Fibroblast of lung (primary cell): Measurements from ENCODE around the gene MAPK4.

ENCODE experiments used
- CTCF ChIP-seq, 2 donors: IDR thresholded peaks in 1 of 2; conservative IDR thresholded peaks in 1 of 2; 1 replicate in 1 of 2; 2 replicates in 1 of 2; pipeline ENCODE4 v1.5.1; 2011 to 2012; ENCODE audit warnings: low read length in 2 of 2, control low read depth in 1 of 2, inconsistent platforms in 1 of 2, low read depth in 1 of 2, mild to moderate bottlenecking in 1 of 2
- EZH2 ChIP-seq: IDR thresholded peaks from 2 replicates; pipeline ENCODE4 v1.5.1; 2012; ENCODE audit warnings: low read length, control low read depth, mild to moderate bottlenecking; ENCODE audit errors: missing control alignments

DNA sequence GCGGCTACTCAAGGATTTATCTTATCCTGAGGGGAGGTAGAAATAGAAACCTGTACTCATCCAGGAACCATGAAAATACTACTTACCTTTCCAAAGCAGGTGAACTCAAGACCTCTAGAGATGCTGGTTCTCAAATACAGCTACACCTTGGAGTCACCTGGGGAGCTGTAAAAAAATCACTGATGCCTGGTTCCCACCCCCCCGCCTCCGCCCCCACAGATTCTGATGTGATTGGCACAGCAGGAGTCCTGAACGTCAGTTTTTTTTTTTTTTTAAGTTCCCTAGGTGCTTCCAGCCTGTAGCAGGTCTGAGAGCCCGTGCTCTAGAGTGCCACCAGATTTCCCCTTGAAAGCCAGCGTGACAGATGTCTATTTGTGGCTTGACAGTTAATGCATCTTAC, 146.3 kb downstream of the MAPK4 start:
- TF ChIP-seq CTCF (conservative IDR thresholded peaks at IDR 0.05 in 1 of 2, IDR thresholded peaks at IDR 0.05 in 1 of 2; ENCODE audit: low read depth in 1 of 2, low read length in 2 of 2) (no peak), EZH2 (no peak)
